ENCODE data around the gene LAMA5. TPM values are rescaled to one million over a fixed set of nuclear protein-coding genes. Genes with fewer than 3 reads are reported as not detected.

LAMA5 gene
- polyA plus RNA-seq, 1 of the 3 experiments (the other 2 are of a cell fraction): 27.2 TPM

GRCh38 chr20:62323980-62324906 lies 42.9 kb downstream of the LAMA5 start:
- ChIA-PET POLR2A (no interaction called here), CTCF (interaction anchor here (1.1 kb wide), 1 partner anchor 45 kb away, joined by 3 read pairs; no protein-coding TSS in a partner anchor)
- Histone ChIP-seq H3K4me3 (ENCODE audit: low read depth in 2 of 2, low read length in 1 of 2) (no peak overlapping the region), H3K27ac (ENCODE audit: low read depth in 2 of 2, low read length in 1 of 2) (no peak overlapping the region), H3K79me2 (ENCODE audit: insufficient read depth) (no peaks in the 10 kb centered on the region), H3K9ac (no peak overlapping the region), H4K20me1 (ENCODE audit: insufficient read depth) (no peaks in the 10 kb centered on the region), H3K36me3 (replicated peaks in 1 of 2; ENCODE audit: control insufficient read depth in 1 of 2, insufficient read depth in 2 of 2, low read length in 1 of 2) (peaks cover 0 to 66% of the 10 kb centered on the region in 2 experiments), H2AFZ (ENCODE audit: low read depth) (no peak overlapping the region), H3K9me3 (no peaks in the 10 kb centered on the region), H3K27me3 (ENCODE audit: insufficient read depth) (no peaks in the 10 kb centered on the region), H3F3A (replicated peaks; ENCODE audit: insufficient read depth) (no peaks in the 10 kb centered on the region), H3K9me2 (no peaks in the 10 kb centered on the region), H3K4me2 (no peak overlapping the region), H3K4me1 (ENCODE audit: control insufficient read depth in 1 of 2, insufficient read depth in 2 of 2, low read depth in 1 of 2, low read length in 1 of 2) (no peaks in the 10 kb centered on the region)
- no peak for TF ChIP-seq NFIC (IDR thresholded peaks at IDR 0.05; ENCODE audit: borderline replicate concordance)
- TF ChIP-seq USF2 (IDR thresholded peaks at IDR 0.05; ENCODE audit: borderline replicate concordance, low read depth, low read length): no peak
- no peak for TF ChIP-seq ELF1 (IDR thresholded peaks at IDR 0.05)
- no peak for TF ChIP-seq GABPA (IDR thresholded peaks at IDR 0.05; ENCODE audit: low read depth)
- TF ChIP-seq FOSL2 (IDR thresholded peaks at IDR 0.05; ENCODE audit: borderline replicate concordance, low read depth): no peak
- no peak for TF ChIP-seq USF1 (IDR thresholded peaks at IDR 0.05; ENCODE audit: borderline replicate concordance, low read depth)
- no peak for TF ChIP-seq PBX3 (IDR thresholded peaks at IDR 0.05)
- no peak for TF ChIP-seq RFX5 (IDR thresholded peaks at IDR 0.05; ENCODE audit: low read length)
- TF ChIP-seq MAX (IDR thresholded peaks at IDR 0.05; ENCODE audit: low read depth): no peak
- WGBS (ENCODE audit: low lambda C conversion rate): 77% methylated on average over 11 of the region's 25 CpGs
- DNase-seq: no peak

- H3K9ac ChIP-seq: no peak overlapping the region
- no peaks in the 10 kb centered on the region for H3K9me2 ChIP-seq
- H3K27ac ChIP-seq (ENCODE audit: low read depth in 2 of 2, low read length in 1 of 2): no peak overlapping the region
- CTCF ChIA-PET: no interaction called here
- no peak overlapping the region for H2AFZ ChIP-seq (ENCODE audit: low read depth)
- H3K27me3 ChIP-seq (ENCODE audit: insufficient read depth): no peaks in the 10 kb centered on the region
- H4K20me1 ChIP-seq (ENCODE audit: insufficient read depth): no peaks in the 10 kb centered on the region
- DNase-seq: no peak
- POLR2A ChIA-PET: no interaction called here
- H3K4me1 ChIP-seq (ENCODE audit: control insufficient read depth in 1 of 2, insufficient read depth in 2 of 2, low read depth in 1 of 2, low read length in 1 of 2): no peaks in the 10 kb centered on the region
- H3K4me3 ChIP-seq (ENCODE audit: low read depth in 2 of 2, low read length in 1 of 2): no peak overlapping the region
- no peaks in the 10 kb centered on the region for H3F3A ChIP-seq (replicated peaks; ENCODE audit: insufficient read depth)
- WGBS (ENCODE audit: low lambda C conversion rate): 88% methylated on average over 22 of the region's 52 CpGs
- no peaks in the 10 kb centered on the region for H3K79me2 ChIP-seq (ENCODE audit: insufficient read depth)
- H3K4me2 ChIP-seq: no peak overlapping the region
- TF ChIP-seq IRF3 (IDR thresholded peaks at IDR 0.05; ENCODE audit: low read depth, low read length) (no peak), FOSL2 (IDR thresholded peaks at IDR 0.05; ENCODE audit: borderline replicate concordance, low read depth) (no peak), SMC3 (IDR thresholded peaks at IDR 0.05; ENCODE audit: low read depth, low read length) (no peak), SIN3A (IDR thresholded peaks at IDR 0.05; ENCODE audit: borderline replicate concordance, low read depth, low read length) (no peak), NFIC (IDR thresholded peaks at IDR 0.05; ENCODE audit: borderline replicate concordance) (no peak), RXRA (IDR thresholded peaks at IDR 0.05; ENCODE audit: borderline replicate concordance, low read depth) (no peak), USF2 (IDR thresholded peaks at IDR 0.05; ENCODE audit: borderline replicate concordance, low read depth, low read length) (no peak)
- peaks cover 0 to 63% of the 10 kb centered on the region in 2 experiments for H3K36me3 ChIP-seq (replicated peaks in 1 of 2; ENCODE audit: control insufficient read depth in 1 of 2, insufficient read depth in 2 of 2, low read length in 1 of 2)
- H3K9me3 ChIP-seq: no peaks in the 10 kb centered on the region
These were observed 43.7 kb downstream of the LAMA5 start for GRCh38 chr20:62323146-62323979.
